Measurements from ENCODE around the gene CLSTN2.

The CLSTN2 gene

GRCh38 chr3:140510303-140510861 is 575.4 kb downstream of the CLSTN2 start:
- no peak for DNase-seq (ENCODE audit: extremely low read depth, low read depth)

GRCh38 chr3:140521751-140522445 is 586.9 kb downstream of the CLSTN2 start:
- DNase-seq (ENCODE audit: extremely low read depth, low read depth), result no peak
- TF ChIP-seq, protein P1, sequence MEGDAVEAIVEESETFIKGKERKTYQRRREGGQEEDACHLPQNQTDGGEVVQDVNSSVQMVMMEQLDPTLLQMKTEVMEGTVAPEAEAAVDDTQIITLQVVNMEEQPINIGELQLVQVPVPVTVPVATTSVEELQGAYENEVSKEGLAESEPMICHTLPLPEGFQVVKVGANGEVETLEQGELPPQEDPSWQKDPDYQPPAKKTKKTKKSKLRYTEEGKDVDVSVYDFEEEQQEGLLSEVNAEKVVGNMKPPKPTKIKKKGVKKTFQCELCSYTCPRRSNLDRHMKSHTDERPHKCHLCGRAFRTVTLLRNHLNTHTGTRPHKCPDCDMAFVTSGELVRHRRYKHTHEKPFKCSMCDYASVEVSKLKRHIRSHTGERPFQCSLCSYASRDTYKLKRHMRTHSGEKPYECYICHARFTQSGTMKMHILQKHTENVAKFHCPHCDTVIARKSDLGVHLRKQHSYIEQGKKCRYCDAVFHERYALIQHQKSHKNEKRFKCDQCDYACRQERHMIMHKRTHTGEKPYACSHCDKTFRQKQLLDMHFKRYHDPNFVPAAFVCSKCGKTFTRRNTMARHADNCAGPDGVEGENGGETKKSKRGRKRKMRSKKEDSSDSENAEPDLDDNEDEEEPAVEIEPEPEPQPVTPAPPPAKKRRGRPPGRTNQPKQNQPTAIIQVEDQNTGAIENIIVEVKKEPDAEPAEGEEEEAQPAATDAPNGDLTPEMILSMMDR (IDR thresholded peaks at IDR 0.05; ENCODE audit: low read depth, low read length), result no peak

More at GRCh38 chr3:140510303-140510861, 575.4 kb downstream of the CLSTN2 start:
- TF ChIP-seq, protein P1 (IDR thresholded peaks at IDR 0.05; ENCODE audit: low read depth, low read length), result no peak

- TF ChIP-seq, protein P1 (IDR thresholded peaks at IDR 0.05; ENCODE audit: low read depth, low read length), result no peak
- DNase-seq (ENCODE audit: extremely low read depth, low read depth), result no peak
These were observed 587.8 kb downstream of the CLSTN2 start for GRCh38 chr3:140522653-140523380.

DNA sequence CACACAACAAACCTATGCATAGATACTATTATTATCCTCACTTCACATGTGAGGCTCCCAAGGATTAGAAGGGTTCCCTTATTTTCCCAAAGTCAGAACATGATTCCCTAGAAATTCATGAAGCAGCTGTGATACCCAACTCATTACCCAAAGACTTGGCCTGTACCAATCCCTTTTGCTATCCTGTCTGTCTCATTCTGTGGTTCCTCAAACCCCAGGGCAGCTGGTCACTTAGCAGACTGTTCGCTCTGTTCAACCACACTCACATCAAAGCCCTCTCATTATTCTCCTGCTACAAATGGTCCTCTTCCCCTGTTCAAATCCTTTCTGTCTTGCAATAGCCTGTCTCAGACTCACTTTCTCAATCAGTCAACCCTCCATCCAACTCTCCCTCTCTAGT is 588.6 kb downstream of the CLSTN2 start:
- TF ChIP-seq, protein P1 (IDR thresholded peaks at IDR 0.05; ENCODE audit: low read depth, low read length), result no peak
- DNase-seq (ENCODE audit: extremely low read depth, low read depth), result no peak

DNA sequence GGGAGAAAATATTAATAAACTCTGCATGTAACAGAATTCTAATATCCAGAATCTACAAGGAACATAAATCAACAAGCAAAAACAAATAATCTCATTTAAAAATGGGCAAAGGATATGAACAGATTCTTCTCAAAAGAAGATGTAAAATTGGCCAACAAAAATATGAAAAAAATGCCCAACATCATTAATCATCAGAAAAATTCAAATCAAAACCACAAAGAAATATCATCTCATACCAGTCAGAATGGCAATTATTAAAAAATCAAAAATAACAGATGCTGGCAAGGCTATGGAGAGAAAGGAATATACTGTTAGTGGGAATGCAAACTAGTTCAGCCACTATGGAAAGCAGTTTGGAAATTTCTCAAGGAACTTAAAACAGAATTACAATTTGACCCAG is 592.2 kb downstream of the CLSTN2 start:
- DNase-seq (ENCODE audit: extremely low read depth, low read depth), result no peak
- TF ChIP-seq, protein P1 (IDR thresholded peaks at IDR 0.05; ENCODE audit: low read depth, low read length), result no peak

DNA sequence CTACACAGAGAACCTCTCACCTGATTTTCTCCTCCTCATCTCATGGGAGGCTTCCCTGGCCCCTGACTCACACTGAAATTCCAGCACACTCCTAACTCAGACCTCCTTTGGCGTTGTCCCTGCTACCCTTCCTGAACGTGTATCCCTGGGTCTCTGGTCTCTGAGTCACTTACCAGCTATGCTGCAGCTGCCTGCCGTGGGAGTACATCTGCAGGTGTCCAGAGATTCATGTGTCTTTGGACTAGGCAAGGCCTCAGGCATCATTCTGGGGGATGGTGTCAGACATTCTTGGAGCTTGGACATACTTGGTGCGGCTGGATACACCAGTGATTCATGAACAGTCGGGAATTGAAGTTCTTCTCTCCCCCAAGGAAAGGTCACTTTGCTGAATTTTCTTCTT is 594.1 kb downstream of the CLSTN2 start:
- DNase-seq (ENCODE audit: extremely low read depth, low read depth), result no peak
- TF ChIP-seq, protein P1 (IDR thresholded peaks at IDR 0.05; ENCODE audit: low read depth, low read length), result no peak

DNA sequence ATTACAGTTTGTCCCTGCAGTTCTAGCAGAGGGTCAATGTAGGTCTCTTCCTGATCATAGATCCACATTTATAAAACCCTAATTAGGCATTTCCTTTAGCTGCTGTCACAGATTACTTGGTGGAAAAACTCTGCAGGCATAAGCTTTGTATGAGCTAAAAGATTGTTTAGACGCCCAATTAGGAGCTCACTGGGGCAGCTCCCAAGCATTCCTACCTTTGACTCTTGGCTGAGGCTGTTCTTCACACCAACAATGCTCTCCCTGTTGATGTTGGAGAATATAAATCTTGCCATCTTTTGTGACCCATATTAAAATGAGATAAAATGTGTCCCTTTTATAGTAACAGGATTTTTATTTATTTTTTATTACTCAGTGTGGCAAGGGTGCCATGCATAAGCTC is 594.6 kb downstream of the CLSTN2 start:
- TF ChIP-seq, protein P1 (IDR thresholded peaks at IDR 0.05; ENCODE audit: low read depth, low read length), result no peak

More for the DNA sequence above, 594.6 kb downstream of the CLSTN2 start:
- DNase-seq (ENCODE audit: extremely low read depth, low read depth), result no peak
